T-helper 1 cell treated with Interleukin-12 subunit alpha and Interleukin-12 subunit beta and Interleukin-4 antibody, amounts not matched to agents 30 ng/mL and 1 ng/mL, for 36 hours (primary cell): ENCODE measurements around the gene SPEM3. TPM values are rescaled to one million over a fixed set of nuclear protein-coding genes. Genes with fewer than 3 reads are reported as not detected.

Experiments
- total RNA-seq: library from RNA; stranded (reverse); gene quantifications from 2 replicates; pipeline ENCODE4 v1.2.3, GENCODE V29; 2022

The SPEM3 gene
- total RNA-seq, 1 donor from 2014 or later = not detected

Other genes starting within 250 kb of the SPEM3 start
- 1.5 and 2.5 TPM in 2 replicates for gene ASGR1, start 249.5 kb upstream of the SPEM3 start, total RNA-seq
- gene DLG4, start 209.0 kb upstream of the SPEM3 start, total RNA-seq = 16.1 and 18.5 TPM in 2 replicates
- gene ACADVL, start 208.9 kb upstream of the SPEM3 start, total RNA-seq = 479 and 485 TPM in 2 replicates
- gene DVL2, start 194.3 kb upstream of the SPEM3 start, total RNA-seq = 46.8 and 46.9 TPM in 2 replicates
- gene PHF23, start 189.4 kb upstream of the SPEM3 start, total RNA-seq = 61.5 and 67.3 TPM in 2 replicates
- gene GABARAP, start 186.4 kb upstream of the SPEM3 start, total RNA-seq = 287 and 288 TPM in 2 replicates
- 167 and 170 TPM in 2 replicates for gene CTDNEP1, start 177.1 kb upstream of the SPEM3 start, total RNA-seq
- gene ELP5, start 176.6 kb upstream of the SPEM3 start, total RNA-seq = 45.0 and 50.6 TPM in 2 replicates
- gene CLDN7, start 166.4 kb upstream of the SPEM3 start, total RNA-seq = 0.12 and 0.49 TPM in 2 replicates
- 0.12 TPM in 1 of 2 replicates, not detected in the other for gene SLC2A4, start 147.1 kb upstream of the SPEM3 start, total RNA-seq
- gene YBX2, start 134.2 kb upstream of the SPEM3 start, total RNA-seq = 0.39 and 0.63 TPM in 2 replicates
- gene EIF5A, start 121.2 kb upstream of the SPEM3 start, total RNA-seq = 697 and 698 TPM in 2 replicates
- gene GPS2, start 113.5 kb upstream of the SPEM3 start, total RNA-seq = 88.7 and 90.6 TPM in 2 replicates
- gene NEURL4, start 99.5 kb upstream of the SPEM3 start, total RNA-seq = 37.2 and 37.7 TPM in 2 replicates
- gene ACAP1, start 92.3 kb upstream of the SPEM3 start, total RNA-seq = 693 and 701 TPM in 2 replicates
- gene KCTD11, start 76.7 kb upstream of the SPEM3 start, total RNA-seq = 10.2 and 10.3 TPM in 2 replicates
- 0.17 TPM in 1 of 2 replicates, not detected in the other for gene TMEM95, start 73.7 kb upstream of the SPEM3 start, total RNA-seq
- 1.1 and 1.4 TPM in 2 replicates for gene TNK1, start 47.8 kb upstream of the SPEM3 start, total RNA-seq
- 127 and 139 TPM in 2 replicates for gene PLSCR3, start 34.3 kb upstream of the SPEM3 start, total RNA-seq
- 51.6 and 53.9 TPM in 2 replicates for gene TMEM256, start 24.8 kb upstream of the SPEM3 start, total RNA-seq
- 1.5 and 2.1 TPM in 2 replicates for gene NLGN2, start 21.0 kb upstream of the SPEM3 start, total RNA-seq
- gene SPEM1, start 8.5 kb upstream of the SPEM3 start, total RNA-seq = 0.22 TPM in 1 of 2 replicates, not detected in the other
- not detected in 2 replicates for gene SPEM2, start 3.2 kb upstream of the SPEM3 start, total RNA-seq
- gene TMEM102, start 6.6 kb downstream of the SPEM3 start, total RNA-seq = 16.0 and 16.3 TPM in 2 replicates
- gene FGF11, start 10.7 kb downstream of the SPEM3 start, total RNA-seq = 15.0 and 15.4 TPM in 2 replicates
- 12.5 and 15.4 TPM in 2 replicates for gene CHRNB1, start 16.2 kb downstream of the SPEM3 start, total RNA-seq
- 25.2 and 26.5 TPM in 2 replicates for gene ZBTB4, start 50.8 kb downstream of the SPEM3 start, total RNA-seq
- gene SLC35G6, start 52.6 kb downstream of the SPEM3 start, total RNA-seq = not detected in 2 replicates
- 208 and 222 TPM in 2 replicates for gene POLR2A, start 55.5 kb downstream of the SPEM3 start, total RNA-seq
- gene TNFSF12, start 120.2 kb downstream of the SPEM3 start, total RNA-seq = 79.9 and 96.4 TPM in 2 replicates
- gene TNFSF13, start 129.9 kb downstream of the SPEM3 start, total RNA-seq = 6.0 and 6.3 TPM in 2 replicates
- 55.0 and 58.3 TPM in 2 replicates for gene SENP3, start 133.1 kb downstream of the SPEM3 start, total RNA-seq
- 8.0 TPM in 2 replicates for gene CD68, start 150.8 kb downstream of the SPEM3 start, total RNA-seq
- gene MPDU1, start 155.0 kb downstream of the SPEM3 start, total RNA-seq = 85.1 and 88.0 TPM in 2 replicates
- gene SOX15, start 161.2 kb downstream of the SPEM3 start, total RNA-seq = 0.20 and 0.27 TPM in 2 replicates
- gene FXR2, start 186.0 kb downstream of the SPEM3 start, total RNA-seq = 32.6 and 40.1 TPM in 2 replicates
- 27.4 and 29.0 TPM in 2 replicates for gene SAT2, start 199.0 kb downstream of the SPEM3 start, total RNA-seq
- not detected in 2 replicates for gene SHBG, start 201.3 kb downstream of the SPEM3 start, total RNA-seq
- gene ATP1B2, start 222.1 kb downstream of the SPEM3 start, total RNA-seq = 0.22 and 0.37 TPM in 2 replicates